ENCODE measurements around the gene EEF1AKMT1.
"Not testable (repeated sequence)": the region's sequence is repeated elsewhere in the genome, so short reads cannot be mapped to it uniquely, and the experiment has no call there.

DNA sequence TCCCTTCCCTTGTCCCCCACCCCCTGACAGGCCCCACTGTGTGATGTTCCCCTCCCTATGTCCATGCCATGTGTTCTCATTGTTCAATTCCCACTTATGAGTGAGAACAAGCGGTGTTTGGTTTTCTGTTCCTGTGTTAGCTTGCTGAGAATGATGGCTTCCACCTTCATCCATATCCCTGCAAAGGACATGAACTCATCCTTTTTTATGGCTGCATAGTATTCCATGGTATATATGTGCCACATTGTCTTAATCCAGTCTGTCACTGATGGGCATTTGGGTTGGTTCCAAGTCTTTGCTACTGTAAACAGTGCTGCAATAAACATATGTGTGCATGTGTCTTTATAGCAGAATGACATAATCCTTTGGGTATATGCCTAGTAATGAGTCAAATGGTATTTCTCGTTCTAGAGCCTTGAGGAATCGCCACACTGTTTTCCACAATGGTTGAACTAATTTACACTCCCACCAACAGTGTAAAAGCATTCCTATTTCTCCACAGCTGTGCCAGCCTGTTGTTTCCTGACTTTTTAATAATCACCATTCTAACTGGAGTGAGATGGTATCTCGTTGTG is 29.8 kb downstream of the EEF1AKMT1 start:
- TF ChIP-seq EZH2 (IDR thresholded peaks at IDR 0.05; ENCODE audit: insufficient read depth, poor library complexity, severe bottlenecking); EZH2phosphoT487 (IDR thresholded peaks at IDR 0.05; ENCODE audit: insufficient read depth, low read depth): not testable (repeated sequence)
